ENCODE data around the gene APPL2. TPM values are rescaled to one million over a fixed set of nuclear protein-coding genes. Genes with fewer than 3 reads are reported as not detected.
"Not testable (repeated sequence)": the region's sequence is repeated elsewhere in the genome, so short reads cannot be mapped to it uniquely, and the experiment has no call there.

The APPL2 gene
- total RNA-seq, 1 experiment from 2014 or later, result 10.7 TPM

DNA sequence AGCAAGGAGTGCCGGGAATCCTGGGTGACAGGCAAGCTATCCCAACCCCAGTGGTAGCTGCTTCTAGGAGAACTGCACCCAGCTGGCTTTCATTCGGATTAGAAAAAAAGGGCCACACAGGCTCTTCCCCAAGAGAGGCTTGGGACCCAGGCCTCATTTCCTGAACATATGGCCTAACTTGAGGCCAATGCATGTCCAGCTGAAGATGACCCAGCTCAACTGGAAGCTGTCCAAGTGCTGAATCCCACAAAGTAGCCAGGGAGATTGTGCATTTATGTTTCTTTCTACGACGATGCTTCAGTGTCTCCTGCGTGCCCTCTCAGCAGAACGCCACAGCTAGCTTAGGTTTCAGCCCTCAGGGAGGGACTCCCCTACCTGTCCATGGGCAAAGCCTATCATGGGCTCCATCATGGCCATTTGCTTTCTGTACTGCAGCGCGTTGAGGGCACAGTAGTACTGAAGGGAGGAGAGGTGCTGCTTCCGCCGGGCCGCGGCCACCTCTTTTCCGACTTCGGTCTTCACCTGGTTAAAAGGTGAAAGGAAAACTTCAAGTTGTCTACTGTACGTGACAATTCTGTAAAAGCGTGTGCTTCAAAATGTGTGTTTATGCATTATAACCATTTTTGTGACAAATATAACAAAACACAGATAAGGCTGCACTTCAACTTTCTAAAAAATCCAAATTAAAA, 29.1 kb downstream of the APPL2 start:
- no peak for DNase-seq (ENCODE audit: low read depth)
- in situ Hi-C loops (cut with HindIII; ENCODE audit: low pct_unique_long_range_greater_than_20kb, low sequenced_read_pairs), result no loop called here

DNA sequence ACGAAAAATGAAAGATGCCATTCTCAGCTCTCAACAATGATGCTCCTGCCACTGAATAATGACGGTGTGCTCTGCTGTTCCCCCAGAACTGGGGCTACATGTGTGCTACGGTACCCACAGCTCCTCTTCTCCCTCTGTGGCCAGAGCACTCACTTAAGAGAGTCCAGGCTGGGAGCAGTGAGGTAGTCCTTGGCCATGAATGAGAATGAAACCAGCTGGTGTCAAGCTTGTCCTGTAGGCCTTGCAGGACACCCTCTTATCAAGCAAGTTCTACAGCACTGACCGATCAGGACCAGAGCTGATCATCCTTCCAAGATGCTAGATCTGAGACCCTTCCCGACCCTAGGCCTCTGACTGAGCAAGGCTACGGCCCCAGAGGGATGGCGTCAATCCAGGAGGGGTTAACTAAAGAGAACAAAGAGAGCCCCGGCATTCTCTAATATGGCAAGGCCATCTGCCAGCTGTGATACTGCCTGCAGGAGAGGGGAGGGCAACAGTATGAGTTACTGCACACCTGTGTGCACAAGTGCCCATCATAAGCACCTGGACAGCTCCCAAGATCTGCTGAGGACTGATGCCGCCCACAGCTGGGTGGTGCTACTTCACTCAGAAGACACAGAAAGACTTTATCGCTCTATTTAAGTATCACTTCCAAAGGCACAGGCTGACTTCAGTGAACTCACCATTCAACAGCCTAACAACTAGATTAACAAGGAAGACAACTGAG, 30.5 kb downstream of the APPL2 start:
- in situ Hi-C loops (cut with HindIII; ENCODE audit: low pct_unique_long_range_greater_than_20kb, low sequenced_read_pairs), result no loop called here
- DNase-seq (ENCODE audit: low read depth), result no peak

DNA sequence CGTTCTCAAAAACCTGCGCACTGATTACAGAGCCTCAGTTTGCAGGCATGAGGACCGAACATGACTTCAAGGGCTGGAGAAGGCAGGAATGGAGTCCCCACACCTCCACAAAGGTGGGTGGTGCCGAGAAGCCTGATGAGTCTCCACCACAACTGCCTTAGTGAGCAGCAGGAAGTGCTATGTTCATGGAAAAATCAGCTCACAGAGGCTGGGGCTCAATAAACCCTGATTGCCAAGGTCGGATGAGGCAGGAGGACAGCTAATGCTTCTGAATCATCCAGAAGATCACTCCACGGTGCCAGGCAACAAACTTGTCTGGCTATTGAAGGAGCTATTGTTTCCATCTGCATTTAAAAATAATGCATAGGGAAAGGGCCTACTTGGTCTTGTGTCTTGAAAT, 31.1 kb downstream of the APPL2 start:
- in situ Hi-C loops (cut with HindIII; ENCODE audit: low pct_unique_long_range_greater_than_20kb, low sequenced_read_pairs), result no loop called here
- DNase-seq (ENCODE audit: low read depth), result no peak

DNA sequence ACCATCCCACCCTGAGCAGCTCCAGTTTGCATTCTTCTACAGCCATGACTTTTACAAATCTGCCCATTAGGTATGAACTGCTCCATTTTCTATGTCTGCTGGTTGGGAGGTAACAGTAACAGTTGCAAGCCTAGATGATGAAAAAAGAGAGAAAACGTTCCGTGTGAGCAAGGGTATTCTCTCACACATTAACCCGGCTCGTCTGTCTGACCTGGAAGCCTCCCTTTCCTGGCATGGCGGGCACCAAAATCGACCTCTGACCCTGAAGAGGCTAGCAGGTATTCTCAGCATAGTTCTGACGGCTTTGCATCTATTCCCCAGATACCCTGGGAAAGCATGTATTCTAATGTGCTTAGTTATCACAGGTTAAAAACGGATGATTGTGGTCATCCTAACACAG, 31.8 kb downstream of the APPL2 start:
- in situ Hi-C loops (cut with HindIII; ENCODE audit: low pct_unique_long_range_greater_than_20kb, low sequenced_read_pairs), result no loop called here
- DNase-seq (ENCODE audit: low read depth), result no peak

DNA sequence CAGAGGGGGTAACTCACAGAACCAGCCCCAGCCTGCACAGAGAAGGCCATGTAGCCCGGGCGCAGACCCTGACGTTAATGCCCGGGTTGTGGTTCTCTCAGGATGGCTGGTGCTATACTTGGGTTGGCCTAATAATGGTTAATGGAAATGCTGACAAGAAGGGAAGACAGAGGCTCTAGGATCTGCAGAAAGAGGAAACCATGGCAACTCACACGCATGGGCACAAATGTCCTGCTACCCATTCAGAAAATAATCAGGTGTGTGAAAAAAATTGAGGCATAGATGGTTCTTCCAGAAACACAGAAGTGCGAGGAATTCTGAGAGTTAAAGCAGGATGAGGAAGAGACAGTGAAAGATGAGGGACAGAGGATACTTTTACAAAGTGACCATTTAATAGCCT, 33.8 kb downstream of the APPL2 start:
- no peak for DNase-seq (ENCODE audit: low read depth)
- in situ Hi-C loops (cut with HindIII; ENCODE audit: low pct_unique_long_range_greater_than_20kb, low sequenced_read_pairs), result no loop called here

DNA sequence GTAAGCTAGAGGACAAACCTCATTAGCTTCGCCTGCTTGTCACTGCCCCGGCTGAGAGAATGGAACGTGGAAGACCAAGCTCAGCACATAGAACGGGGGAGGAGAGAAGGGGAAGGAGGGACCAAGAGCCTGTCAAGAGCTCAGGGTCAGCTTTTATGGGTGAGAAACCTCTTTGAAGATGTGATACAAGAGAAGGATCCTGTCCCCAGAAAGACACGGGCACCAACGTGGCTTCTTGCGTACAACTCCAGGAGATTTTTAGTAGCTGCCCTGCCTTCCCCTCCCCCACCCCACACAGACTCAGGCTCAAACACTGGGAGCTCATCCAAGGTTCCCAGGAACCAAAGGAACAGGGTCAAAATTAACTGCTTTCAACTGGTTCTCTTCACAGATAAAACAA, 34.7 kb downstream of the APPL2 start:
- DNase-seq (ENCODE audit: low read depth), result no peak
- in situ Hi-C loops (cut with HindIII; ENCODE audit: low pct_unique_long_range_greater_than_20kb, low sequenced_read_pairs), result no loop called here

DNA sequence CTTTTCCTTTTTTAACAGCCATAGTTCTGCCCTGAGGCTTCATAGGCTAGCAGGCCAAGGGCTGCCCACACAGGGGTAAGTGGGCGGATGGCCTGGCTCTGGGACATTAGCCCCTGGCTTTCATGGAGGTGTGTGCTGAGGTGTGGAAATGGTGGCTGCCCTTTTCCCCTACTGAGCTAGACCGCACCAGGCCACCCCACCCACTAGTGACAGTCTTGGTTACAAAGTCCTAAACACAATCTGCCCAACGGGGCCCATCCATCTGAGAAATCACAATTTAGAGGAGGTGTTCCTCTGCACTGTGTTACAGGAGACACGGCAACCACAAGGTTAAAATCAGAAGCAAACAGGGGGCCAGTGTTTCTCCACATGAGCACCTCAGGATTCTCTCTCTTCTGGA, 35.6 kb downstream of the APPL2 start:
- DNase-seq (ENCODE audit: low read depth), result no peak
- in situ Hi-C loops (cut with HindIII; ENCODE audit: low pct_unique_long_range_greater_than_20kb, low sequenced_read_pairs), result no loop called here

DNA sequence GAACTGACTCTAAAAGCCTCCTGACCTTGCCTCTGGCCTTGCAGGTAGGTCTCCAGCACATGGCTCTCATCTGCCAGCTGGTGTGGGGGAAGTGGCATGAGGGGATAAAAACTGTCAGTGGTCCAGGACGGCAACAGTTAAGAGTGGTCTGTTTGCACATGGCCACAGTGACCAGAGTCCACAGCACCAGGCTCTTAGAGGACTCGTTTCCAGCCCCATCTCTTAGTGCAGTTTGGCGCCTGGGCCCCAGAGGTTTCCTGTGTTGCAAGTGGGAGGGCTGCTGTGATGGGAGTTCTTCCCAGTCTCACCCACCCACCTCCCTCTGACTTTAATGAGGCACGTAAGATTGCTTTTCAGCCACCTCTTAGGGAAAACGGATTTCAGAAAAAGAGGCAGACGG, 37.0 kb downstream of the APPL2 start:
- DNase-seq (ENCODE audit: low read depth), result no peak
- in situ Hi-C loops (cut with HindIII; ENCODE audit: low pct_unique_long_range_greater_than_20kb, low sequenced_read_pairs), result no loop called here

DNA sequence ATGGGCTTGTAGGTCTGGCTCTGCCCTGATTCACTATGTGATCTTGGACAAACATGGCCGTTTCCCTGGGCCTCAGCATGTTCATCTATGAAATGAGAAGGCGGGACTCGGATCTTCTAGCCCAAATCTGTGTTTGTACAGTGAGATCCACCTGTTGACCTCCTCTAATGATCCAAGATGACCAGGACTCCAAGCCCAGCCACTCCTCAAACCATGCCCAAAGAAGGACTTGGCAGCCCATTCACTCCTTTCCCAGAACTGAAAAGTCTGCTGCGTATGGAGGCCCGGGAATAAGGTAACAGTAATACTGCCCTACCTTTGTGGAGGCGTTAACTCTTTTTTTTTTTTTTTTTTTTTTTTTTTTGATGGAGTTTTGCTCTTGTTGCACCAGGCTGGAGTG, 39.9 kb downstream of the APPL2 start:
- DNase-seq (ENCODE audit: low read depth), result no peak
- in situ Hi-C loops (cut with HindIII; ENCODE audit: low pct_unique_long_range_greater_than_20kb, low sequenced_read_pairs), result no loop called here

DNA sequence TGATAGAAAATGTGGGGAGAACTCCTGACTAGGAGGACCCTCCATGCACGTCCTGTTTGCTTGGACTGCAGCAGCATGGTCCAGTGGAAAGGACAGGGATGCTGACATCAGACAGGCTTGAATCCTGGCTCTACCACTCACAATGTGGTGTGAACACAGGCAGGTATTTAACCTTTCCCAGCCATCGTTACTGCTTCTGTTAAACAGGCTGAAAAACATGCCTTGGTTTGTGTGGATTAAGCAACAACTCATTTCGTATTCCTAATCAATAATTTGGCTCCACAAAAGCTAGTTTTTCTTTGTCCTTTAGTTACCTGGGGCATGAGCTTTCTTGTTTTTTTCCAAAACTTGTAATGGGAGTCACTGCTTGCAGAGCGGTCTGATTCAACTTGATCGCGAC, 41.0 kb downstream of the APPL2 start:
- DNase-seq (ENCODE audit: low read depth), result no peak
- in situ Hi-C loops (cut with HindIII; ENCODE audit: low pct_unique_long_range_greater_than_20kb, low sequenced_read_pairs), result no loop called here

DNA sequence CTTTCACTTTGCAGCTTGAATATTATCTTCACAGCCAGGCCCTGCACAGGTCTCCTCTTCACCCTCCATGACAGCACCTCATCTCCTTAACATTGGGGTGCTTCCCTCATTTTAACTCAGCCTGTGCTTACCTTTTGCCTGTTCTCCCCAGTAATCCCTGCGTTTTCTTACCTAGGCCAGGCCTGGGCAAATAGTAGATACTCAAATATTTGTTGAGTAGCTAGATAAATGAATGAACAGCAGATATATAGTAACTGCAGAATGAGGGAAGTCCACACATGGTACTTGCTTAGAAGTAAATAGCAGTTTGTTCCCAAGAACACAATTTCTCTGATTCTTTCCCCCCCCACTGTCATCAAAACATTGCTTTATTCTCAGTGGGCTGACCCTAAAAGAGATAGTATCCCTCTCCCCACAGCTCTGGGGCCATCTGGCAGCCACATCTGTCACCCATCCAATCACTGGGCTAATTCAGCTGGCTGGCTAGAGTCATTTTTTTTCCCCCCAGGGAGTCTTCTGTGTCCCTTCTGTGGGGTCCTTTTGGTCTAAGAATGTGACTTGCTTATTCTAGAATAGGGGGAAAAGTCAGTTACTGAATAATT, 43.2 kb downstream of the APPL2 start:
- in situ Hi-C loops (cut with HindIII; ENCODE audit: low pct_unique_long_range_greater_than_20kb, low sequenced_read_pairs), result no loop called here
- no peak for DNase-seq (ENCODE audit: low read depth)

DNA sequence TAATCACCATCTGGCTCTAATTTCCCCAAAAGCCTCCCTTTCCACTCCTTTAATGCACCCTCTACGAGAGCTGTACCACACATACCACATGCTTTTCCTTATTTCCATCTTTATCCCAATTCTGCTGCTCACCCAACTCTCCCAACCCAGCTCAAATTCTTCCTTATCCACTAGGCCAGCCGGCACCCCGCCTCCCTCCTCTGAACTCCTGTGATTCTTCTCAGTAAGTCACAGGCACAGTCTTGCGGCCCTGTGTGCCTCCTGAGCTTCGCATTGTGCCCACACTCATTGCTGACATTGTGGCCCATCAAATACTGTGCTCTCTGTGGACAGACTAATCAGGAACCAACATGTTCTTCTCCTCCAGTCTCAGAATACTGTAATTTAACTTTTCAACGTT, 45.4 kb downstream of the APPL2 start:
- in situ Hi-C loops (cut with HindIII; ENCODE audit: low pct_unique_long_range_greater_than_20kb, low sequenced_read_pairs), result no loop called here
- no peak for DNase-seq (ENCODE audit: low read depth)

DNA sequence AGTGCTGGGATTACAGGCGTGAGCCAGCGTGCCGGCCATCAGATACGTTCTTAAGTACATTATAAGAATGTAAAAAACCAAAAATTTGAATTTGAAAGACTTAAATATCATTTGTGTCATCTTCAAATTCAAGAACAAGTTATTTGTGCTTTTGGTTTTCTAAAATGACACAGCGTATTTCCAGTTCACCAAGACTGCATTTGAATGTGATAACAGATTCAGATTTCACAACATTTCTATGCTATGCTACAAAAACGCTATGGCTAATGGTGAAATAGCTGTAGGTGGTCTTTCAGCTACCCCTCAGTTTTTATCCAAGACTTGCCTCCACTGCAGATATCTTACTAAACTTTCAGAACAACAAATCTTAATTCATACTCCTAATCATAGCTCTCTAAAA, 46.7 kb downstream of the APPL2 start:
- in situ Hi-C loops (cut with HindIII; ENCODE audit: low pct_unique_long_range_greater_than_20kb, low sequenced_read_pairs), result no loop called here
- no peak for DNase-seq (ENCODE audit: low read depth)

DNA sequence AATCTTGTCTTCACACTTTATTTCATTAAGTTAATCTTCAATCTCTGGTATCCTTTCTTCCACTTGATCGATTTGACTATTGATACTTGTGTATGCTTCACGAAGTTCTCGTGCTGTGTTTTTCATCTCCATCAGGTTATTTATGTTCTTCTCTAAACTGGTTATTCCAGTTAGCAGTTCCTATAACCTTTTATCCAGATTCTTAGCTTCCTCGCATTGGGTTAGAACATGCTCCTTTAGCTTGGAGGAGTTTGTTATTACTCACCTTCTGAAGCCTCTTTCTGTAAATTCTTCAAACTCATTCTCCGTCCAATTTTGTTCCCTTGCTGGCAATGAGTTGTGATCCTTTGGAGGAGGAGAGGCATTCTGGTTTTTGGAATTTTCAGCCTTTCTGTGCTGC, 52.0 kb downstream of the APPL2 start:
- in situ Hi-C loops (cut with HindIII; ENCODE audit: low pct_unique_long_range_greater_than_20kb, low sequenced_read_pairs); DNase-seq (ENCODE audit: low read depth): not testable (repeated sequence)

DNA sequence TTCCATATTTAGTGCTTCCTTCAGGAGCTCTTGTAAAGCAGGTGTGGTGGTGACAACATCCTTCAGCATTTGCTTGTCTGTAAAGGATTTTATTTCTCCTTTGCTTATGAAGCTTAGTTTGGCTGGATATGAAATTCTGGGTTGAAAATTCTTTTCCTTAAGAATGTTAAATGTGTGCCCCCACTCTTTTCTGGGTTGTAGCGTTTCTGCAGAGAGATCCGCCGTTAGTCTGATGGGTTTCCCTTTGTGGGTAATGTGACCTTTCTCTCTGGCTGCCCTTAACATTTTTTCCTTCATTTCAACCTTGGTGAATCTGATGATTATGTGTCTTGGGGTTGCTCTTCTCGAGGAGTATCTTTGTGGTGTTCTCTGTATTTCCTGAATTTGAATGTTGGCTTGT, 52.6 kb downstream of the APPL2 start:
- DNase-seq (ENCODE audit: low read depth); in situ Hi-C loops (cut with HindIII; ENCODE audit: low pct_unique_long_range_greater_than_20kb, low sequenced_read_pairs): not testable (repeated sequence)

DNA sequence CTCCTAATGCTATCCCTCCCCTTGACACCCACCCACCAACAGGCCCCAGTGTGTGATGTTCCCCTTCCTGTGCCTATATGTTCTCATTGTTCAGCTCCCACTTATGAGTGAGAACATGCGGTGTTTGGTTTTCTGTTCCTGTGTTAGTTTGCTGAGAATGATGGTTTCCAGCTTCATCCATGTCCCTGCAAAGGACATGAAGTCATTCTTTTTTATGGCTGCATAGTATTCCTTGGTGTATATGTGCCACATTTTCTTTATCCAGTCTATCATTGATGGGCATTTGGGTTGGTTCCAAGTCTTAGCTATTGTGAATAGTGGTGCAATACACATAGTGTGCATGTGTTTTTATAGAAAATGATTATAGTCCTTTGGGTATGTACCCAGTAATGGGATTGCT, 56.9 kb downstream of the APPL2 start:
- DNase-seq (ENCODE audit: low read depth); in situ Hi-C loops (cut with HindIII; ENCODE audit: low pct_unique_long_range_greater_than_20kb, low sequenced_read_pairs): not testable (repeated sequence)

DNA sequence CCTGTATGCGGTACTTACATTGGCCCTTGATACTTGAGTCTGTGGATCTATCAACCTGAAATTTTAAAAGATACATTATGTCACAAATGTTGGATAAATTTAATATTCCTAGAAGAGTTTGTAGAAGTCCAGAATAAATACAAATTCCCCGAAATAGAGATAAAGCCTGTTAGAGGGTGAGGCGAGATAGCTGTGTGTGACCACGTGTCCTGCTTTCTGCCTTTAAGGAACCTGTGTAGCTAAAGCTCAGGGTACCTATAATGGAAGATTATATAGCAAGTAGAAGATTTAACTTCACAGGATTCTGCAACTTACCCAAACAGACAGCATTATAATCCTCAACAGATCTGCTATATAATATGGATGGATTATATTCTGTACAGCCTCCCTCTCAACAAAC, 58.8 kb downstream of the APPL2 start:
- in situ Hi-C loops (cut with HindIII; ENCODE audit: low pct_unique_long_range_greater_than_20kb, low sequenced_read_pairs), result no loop called here
- no peak for DNase-seq (ENCODE audit: low read depth)

DNA sequence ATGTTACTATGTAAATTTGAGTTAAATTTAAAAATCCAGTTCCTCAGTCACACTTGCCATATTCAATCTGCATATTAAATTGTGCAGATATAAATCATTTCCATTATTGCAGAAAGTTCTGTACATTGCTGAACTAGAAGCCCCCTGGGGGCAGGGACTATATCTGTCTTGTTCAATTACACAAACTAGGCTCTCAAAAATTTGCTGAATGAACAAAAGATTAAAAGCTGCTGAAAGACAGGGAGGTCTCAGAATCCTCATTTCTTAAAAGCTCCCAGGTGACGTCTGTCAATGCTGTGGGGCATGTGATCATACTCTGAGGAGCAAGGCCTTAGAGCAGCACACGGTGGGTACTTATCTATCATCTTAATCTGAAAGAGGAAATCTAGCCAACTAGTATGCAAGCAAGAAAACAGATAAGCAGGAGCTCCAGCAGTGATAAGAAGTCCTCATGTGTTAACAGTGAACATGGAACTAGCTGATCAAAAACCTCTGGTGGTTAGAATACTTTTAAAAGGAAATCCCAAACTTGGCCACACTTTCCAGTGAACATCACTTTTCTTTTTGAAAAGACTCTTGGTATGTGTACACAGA, 60.5 kb downstream of the APPL2 start:
- in situ Hi-C loops (cut with HindIII; ENCODE audit: low pct_unique_long_range_greater_than_20kb, low sequenced_read_pairs), result no loop called here
- DNase-seq (ENCODE audit: low read depth), result no peak

DNA sequence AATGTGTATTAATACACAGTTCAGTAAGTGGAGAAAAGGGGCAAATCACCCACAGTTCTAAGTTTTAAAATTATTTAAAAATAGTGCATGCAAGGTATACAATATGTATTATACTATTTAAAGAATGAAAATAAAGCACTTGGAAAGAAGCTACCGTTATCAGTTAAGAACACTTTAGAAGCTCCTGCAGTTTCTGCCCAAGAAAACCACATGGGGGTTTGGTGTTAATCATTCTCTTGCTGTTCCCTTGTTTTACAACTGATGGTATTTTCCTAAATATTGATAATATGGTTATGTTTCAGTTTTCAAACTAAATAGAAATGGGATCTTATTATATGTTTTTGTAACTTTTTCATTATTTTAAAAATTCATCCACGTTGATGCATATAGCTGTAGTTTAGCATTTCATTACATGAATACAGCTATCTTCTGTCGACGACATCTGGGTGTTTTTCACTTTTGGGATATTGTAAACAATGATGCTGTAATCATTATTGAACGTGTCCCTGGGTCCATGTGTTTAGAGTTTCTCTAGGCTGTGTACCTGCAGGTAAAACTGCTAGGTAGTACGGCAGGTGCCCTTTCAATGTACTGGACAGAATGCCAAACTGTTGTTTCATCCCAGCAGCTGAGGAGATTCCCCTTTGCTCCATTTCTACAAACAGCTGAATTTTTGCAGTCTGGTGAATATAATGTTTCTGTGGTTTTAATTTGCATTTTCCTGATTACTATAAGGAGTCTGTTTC, 64.1 kb downstream of the APPL2 start:
- DNase-seq (ENCODE audit: low read depth), result no peak
- in situ Hi-C loops (cut with HindIII; ENCODE audit: low pct_unique_long_range_greater_than_20kb, low sequenced_read_pairs), result no loop called here
